ENCODE results near the gene CCDC127. TPM values are rescaled to one million over a fixed set of nuclear protein-coding genes. Genes with fewer than 3 reads are reported as not detected.

The CCDC127 gene
- total and polyA plus RNA-seq, 12 donors, result 3.0 to 9.7 (median 6.5) TPM

- Histone ChIP-seq H3K9me3 (replicated peaks in 1 of 3) (no peaks in the 10 kb centered on the region), H3K4me3 (no peak overlapping the region), H3K36me3 (replicated peaks in 1 of 2) (no peaks in the 10 kb centered on the region), H3K27me3 (no peaks in the 10 kb centered on the region), H3K27ac (no peak overlapping the region), H3K4me1 (replicated peaks in 1 of 2) (no peaks in the 10 kb centered on the region)
- TF ChIP-seq CTCF (IDR thresholded peaks at IDR 0.05) (no peak), POLR2A (IDR thresholded peaks at IDR 0.05) (no peak)
- intact Hi-C loops (cut with DNase I), result no loop called here
- DNase-seq, result no peak
- WGBS, 4 donors, result 77 to 98% (median 85%) methylated on average over 5 of the region's 5 CpGs
Observed at GRCh38 chr5:174291-174600, 43.7 kb downstream of the CCDC127 start.

- intact Hi-C loops (cut with DNase I), result no loop called here
- H3K36me3 ChIP-seq (replicated peaks in 1 of 2), result no peaks in the 10 kb centered on the region
- H3K4me3 ChIP-seq, result no peak overlapping the region
- 67 to 74% (median 72%) methylated on average over 12 to 22 of the region's 22 CpGs for WGBS, 4 donors
- no peak overlapping the region for H3K27ac ChIP-seq
- no peaks in the 10 kb centered on the region for H3K9me3 ChIP-seq (replicated peaks in 1 of 3)
- no peak for DNase-seq
- no peaks in the 10 kb centered on the region for H3K27me3 ChIP-seq
- TF ChIP-seq CTCF (IDR thresholded peaks at IDR 0.05) (no peak), POLR2A (IDR thresholded peaks at IDR 0.05) (no peak)
- H3K4me1 ChIP-seq (replicated peaks in 1 of 2), result no peaks in the 10 kb centered on the region
Observed at GRCh38 chr5:173392-174290, 44.3 kb downstream of the CCDC127 start.

GRCh38 chr5:172841-173251 is 45.1 kb downstream of the CCDC127 start:
- H3K4me1 ChIP-seq (replicated peaks in 1 of 2), result no peaks in the 10 kb centered on the region
- H3K27ac ChIP-seq, result no peak overlapping the region
- TF ChIP-seq POLR2A (IDR thresholded peaks at IDR 0.05) (no peak), CTCF (IDR thresholded peaks at IDR 0.05) (no peak)
- no peaks in the 10 kb centered on the region for H3K27me3 ChIP-seq
- DNase-seq, result peak in 3 of 7 donors; percentile 4 to 16 (median 7)
- H3K4me3 ChIP-seq, result no peak overlapping the region
- H3K9me3 ChIP-seq (replicated peaks in 1 of 3), result no peaks in the 10 kb centered on the region
- intact Hi-C loops (cut with DNase I), result no loop called here
- no peaks in the 10 kb centered on the region for H3K36me3 ChIP-seq (replicated peaks in 1 of 2)
- WGBS, 4 donors, result 79 to 86% (median 82%) methylated on average over 17 of the region's 17 CpGs

GRCh38 chr5:172421-172820 is 45.5 kb downstream of the CCDC127 start:
- no peaks in the 10 kb centered on the region for H3K4me1 ChIP-seq (replicated peaks in 1 of 2)
- intact Hi-C loops (cut with DNase I), result no loop called here
- TF ChIP-seq POLR2A (IDR thresholded peaks at IDR 0.05) (no peak), CTCF (IDR thresholded peaks at IDR 0.05) (no peak)
- H3K27ac ChIP-seq, result no peak overlapping the region
- WGBS, 4 donors, result 79 to 88% (median 85%) methylated on average over 12 to 13 of the region's 13 CpGs
- H3K36me3 ChIP-seq (replicated peaks in 1 of 2), result no peaks in the 10 kb centered on the region
- no peak overlapping the region for H3K4me3 ChIP-seq
- no peaks in the 10 kb centered on the region for H3K9me3 ChIP-seq (replicated peaks in 1 of 3)
- peak in 3 of 7 donors; percentile 6 to 29 (median 13) for DNase-seq
- H3K27me3 ChIP-seq, result no peaks in the 10 kb centered on the region
